HPDE6-E6E7 (cell line): ENCODE measurements around the gene GRAMD4.

Source experiments
- DNase-seq: peaks from one replicate; pipeline ENCODE4 v3.0.0; 2011; ENCODE audit warnings: missing footprints; ENCODE audit errors: extremely low spot score

GRAMD4 gene

DNA sequence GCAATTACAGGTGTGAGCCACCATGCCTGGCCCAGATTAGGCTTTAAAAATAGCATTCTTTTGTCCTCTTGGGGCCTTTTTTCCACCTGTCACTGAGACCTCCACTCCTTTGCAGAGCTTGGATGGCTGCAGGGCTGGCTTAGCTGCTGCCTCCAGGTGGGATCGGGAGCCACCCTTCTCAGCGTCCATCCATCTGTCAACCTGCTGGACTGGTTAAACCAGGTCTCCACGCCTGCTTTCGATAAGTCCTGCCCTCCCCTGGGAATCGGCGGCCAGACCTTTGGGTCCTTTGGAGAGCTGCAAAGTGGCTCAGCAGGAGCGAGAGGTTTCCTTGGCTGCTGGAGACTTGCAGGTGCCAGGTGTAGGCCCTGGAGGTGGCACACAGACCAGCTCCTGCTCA lies 23.4 kb upstream of the GRAMD4 start:
- DNase-seq: peak; percentile 94

DNA sequence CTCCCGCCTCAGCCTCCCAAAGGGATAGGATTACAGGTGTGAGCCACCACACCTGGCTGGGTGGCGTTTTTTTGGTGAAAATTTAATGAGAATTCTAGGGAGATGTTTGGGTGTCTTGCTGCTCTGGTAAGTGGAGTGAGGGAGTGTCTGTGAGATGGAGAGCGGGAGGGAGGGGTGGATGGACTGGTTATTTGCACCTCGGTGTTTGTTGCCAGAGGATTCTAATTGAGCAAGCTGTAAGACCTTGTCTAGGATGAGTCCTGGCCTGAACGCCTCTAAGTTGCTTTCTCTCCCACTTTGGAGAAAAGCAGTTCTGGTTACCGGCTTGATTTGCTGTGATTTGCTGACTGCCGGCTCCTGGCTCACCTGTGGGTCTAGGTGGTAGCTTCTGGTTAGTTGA lies 22.0 kb upstream of the GRAMD4 start:
- no peak for DNase-seq

DNA sequence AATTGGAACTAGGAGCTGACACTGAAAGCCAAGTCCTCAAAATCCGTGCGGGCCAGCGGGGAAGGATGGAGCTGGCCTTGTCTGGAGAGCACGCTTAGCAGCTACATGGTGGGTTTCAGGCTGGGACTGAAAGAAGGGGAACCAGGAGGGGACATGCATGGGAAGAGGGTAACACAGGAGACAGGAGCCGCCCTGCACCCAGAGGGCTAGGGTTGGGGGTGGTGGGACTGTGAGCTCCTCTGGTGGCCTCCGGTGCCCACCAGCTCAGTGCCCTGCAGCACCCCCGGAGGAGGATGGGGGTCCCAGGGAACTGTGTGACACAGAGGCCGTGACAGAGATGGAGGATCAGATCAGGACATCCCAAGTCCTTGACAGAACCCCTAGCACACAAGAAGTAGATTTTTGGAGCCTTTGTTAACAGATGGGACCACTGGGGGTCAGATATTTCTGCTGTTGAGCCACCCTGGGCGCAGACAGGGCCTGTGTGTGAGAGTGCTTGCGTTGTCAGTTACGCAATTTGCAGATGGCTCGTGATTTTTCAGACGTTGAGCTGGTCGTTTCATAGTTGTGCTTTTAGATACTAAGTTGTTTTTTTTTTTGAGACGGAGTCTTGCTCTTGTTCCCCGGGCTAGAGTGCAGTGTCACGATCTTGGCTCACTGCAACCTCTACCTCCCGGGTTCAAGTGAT lies 21.3 kb upstream of the GRAMD4 start:
- no peak for DNase-seq

DNA sequence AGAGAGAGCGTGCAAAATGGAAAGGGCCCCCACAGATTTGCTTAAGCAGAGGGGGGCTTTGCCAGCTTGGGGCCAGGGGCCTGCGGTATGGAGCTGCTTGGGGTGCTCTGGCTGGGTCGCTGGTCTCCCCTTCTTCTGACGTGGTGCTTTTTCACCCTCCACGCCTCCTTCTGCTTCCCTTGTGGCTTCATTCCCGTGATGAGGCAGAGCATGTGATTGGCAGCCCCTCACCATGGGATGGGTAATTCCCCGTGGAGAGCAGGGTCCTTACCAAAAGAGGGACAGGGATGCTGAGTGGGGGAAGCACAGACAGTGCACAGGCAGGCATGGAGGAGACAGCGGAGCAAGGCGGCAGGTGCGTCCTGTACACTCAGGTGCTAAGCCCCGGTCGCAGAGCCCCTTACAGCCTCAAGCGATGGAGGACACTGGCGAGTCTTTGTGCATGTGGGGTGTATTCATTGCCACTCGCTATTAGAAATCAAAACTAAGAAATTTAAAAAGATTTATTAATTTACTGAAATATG lies 19.9 kb upstream of the GRAMD4 start:
- DNase-seq: no peak

GRCh38 chr22:46602025-46602424 lies 18.2 kb upstream of the GRAMD4 start:
- no peak for DNase-seq

DNA sequence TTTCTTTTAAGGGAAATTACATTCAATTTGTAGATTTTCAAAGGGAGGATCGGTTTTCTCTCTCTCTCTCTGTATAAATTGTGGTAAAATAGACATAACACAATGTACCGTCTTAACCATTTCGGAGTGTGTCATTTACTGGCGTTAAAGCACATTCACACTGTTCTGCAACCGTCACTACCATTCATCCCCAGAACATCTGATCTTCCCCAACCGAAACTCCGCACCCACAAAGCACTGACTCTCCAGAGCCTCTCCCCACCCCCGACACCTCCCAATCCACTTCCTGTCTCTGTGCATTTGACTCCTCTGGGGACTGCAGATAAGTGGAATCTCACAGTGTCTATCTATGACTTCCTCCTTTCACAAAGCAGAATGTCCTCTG lies 15.9 kb upstream of the GRAMD4 start:
- no peak for DNase-seq

DNA sequence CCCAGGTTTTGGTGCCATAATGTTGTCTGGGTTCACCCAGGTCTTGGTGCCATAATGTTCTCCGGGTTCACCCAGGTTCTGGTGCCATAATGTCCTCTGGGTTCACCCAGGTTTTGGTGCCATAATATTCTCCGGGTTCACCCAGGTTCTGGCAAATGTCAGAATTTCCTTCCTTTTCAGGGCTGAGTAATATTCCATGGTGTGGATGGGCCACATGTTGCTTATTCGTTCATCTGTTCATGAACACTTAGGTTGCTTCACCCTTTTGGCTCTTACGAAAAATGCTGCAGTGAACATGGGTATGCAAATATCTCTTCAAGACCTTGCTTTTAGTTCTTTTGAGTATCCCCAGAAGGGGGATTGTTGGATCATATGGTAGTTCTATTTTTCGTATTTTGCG lies 15.1 kb upstream of the GRAMD4 start:
- no peak for DNase-seq

GRCh38 chr22:46606886-46607285 lies 13.3 kb upstream of the GRAMD4 start:
- no peak for DNase-seq

DNA sequence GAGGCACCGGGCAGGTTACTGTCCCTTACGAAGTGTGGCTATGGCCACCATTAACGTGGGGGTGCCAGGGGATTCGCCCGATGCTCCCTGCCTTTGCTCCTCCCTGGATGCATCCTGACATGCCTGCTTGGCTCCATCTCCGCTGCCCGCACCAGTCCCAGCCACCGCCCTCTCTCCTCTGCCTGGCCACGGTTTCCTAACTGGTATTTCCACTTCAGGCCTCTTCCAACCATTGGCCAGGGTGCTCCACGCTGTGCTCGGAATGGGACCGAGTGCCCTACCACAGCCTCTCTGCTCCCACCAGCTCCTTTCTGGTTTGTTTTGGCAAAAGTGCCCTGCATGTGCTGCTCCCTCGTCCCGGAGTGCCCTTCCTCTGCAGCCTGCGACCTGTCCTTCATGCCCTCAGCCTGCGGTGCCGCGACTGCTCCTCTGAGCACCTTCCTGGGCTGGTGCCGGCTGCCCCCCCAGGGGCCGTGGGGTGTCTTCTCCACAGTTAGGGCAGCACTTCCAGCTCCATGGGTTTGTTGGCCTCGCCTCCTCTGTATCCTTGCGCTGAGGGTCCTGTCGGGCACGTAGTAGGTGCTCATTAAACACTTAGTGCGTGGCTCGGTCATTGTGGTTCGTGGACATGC lies 12.6 kb upstream of the GRAMD4 start:
- DNase-seq: no peak

DNA sequence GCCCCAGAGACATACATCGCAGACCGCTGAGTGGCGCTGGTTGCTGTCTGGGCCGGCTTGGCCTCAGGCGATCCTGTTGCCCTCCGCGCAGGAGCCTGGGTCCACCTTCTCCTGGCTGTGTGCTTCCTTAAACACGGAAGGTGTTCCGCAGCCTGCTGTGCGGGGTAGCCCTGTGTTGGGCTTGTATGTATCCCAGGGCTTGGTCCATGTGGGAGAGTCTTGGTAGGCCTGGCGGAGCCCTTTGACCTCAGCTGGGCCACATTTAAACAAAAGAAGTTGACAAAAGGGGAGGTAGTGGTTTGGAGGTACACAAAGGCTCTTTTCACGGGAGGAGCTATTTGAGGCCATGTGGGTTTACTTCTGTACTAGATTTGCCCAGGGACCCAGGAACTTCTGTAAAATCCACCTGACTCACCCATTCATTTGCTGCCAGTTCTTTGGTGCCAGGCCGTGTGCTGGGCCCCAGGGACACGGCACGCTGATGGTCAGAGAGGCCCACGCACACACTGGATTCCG lies 11.0 kb upstream of the GRAMD4 start:
- DNase-seq: no peak

- no peak for DNase-seq
These were observed 10.4 kb upstream of the GRAMD4 start for GRCh38 chr22:46609724-46610201.

GRCh38 chr22:46610356-46610755 lies 9.8 kb upstream of the GRAMD4 start:
- DNase-seq: no peak

GRCh38 chr22:46611189-46611588 lies 9.0 kb upstream of the GRAMD4 start:
- DNase-seq: no peak

DNA sequence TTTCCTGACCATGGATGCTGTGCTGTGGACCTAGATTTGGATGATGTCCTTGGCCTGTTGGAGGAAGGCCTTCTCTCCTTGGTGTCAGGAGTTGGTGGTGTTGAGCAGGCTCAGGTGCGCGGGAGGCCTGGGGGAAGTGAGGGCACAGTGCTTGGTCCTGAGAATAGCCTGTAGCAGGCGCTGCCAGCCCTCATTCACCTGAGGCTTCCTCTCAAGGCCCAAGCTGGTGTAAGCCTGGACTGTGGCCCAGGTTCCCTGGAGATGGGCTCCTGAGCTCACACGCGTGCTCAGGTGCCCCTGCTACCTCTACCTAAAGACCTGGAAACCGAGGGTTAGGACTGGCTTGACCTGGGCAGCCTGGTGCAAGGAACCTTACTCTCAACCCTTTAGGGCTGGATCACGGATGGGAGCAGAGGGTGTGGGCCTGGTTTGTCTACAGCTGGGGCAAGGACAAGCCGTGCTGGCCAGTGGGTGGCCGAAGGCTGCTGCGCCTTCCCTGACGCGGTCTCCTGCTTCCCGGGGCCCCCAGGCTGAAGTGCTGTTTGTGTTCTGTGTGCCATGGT lies 7.8 kb upstream of the GRAMD4 start:
- DNase-seq: no peak

DNA sequence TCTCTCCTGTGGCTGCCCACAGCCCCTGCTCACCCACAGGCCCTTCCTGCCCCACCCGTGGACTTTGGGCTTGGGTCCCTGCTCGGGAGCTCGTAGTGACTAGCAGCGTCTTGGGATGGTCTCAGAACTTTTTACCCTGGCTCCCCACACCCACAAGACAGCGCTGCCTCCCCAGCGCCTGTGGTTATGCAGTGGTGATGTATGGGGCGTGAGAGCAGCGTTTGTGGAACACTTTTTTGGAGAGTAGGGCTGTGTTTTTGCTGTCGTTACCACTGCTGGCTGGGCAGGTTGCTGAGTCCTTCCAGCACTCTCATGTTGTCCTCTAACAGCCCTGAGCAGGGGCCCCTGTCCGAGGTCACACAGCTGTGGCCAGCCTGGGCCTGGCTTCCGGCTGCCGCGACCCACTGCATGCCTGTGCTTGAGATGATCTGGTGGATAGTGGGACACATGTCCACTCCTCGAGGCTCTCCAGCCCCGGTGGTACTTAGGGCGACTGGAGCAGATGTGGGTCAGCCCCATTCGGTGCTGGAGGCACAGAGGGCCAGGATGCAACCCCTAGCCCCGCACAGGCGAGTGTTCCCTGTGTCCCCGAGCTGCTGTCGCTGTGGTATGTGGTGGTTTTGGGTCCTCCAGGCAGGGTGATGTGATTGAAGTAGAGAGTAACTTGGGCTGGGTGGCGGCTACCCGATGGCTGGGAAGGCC lies 7.1 kb upstream of the GRAMD4 start:
- no peak for DNase-seq

DNA sequence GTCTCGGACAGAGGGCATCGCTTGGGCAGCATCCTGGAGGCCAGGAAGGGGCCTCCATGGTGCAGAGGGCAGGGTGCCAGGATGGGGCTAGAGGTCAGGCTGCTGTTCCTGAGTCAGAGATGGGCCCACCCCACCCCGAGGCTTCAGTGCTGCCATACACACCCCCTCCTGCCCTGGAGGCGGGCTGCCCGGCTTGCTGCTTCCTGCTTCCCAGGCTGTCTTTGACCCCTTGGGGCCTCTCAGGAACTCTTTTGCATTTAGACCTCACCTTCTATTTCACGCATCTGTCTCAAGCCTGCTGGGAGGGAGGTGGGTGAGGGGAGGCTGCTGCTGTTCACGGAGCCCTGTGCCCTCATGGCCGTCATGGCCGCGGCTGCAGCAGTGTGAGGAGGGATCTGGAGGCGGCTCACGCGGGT lies 6.6 kb upstream of the GRAMD4 start:
- no peak for DNase-seq

DNA sequence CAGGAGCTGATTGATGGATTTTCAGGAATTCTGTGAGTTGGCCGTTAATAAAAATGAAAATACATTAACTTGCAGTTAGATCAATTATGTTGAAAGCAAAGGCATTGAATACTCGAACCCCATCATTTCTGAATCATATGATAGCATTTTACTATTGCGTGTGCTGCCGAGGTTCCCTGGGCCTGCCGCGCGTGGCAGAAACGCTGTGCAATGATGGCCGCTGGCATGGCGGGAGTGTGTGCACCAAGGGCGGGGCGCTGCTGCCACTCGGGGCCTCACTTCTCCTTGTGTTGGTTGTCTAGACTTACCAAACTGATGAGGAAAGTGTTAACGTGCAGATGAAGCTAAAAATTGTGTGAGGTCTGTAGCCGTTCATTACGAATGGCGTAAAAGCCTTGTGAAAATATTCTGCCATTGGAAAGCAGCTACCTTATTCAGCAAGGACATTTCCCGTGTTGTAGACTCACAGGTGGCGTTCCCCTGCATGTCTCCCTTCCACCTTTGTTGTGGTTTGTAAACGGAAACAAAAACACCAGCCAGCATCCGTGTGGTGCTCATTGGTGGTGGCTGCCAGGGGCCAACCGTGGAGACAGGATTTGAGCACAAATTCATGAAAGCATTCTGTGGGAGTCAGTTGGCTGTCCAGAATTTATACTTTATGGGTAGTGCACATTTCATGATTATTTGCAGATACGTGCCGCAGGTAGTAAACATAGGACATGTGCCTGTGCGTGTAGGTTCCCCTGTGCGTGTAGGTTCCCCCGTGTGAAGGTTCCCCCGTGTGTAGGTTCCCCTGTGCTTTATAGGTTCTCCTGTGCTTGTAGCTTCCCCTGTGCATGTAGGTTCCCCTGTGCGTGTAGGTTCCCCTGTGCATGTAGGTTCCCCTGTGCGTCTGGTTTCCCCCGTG lies 5.9 kb upstream of the GRAMD4 start:
- DNase-seq: no peak

- DNase-seq: no peak
These were observed 2.8 kb upstream of the GRAMD4 start for GRCh38 chr22:46617207-46617985.

DNA sequence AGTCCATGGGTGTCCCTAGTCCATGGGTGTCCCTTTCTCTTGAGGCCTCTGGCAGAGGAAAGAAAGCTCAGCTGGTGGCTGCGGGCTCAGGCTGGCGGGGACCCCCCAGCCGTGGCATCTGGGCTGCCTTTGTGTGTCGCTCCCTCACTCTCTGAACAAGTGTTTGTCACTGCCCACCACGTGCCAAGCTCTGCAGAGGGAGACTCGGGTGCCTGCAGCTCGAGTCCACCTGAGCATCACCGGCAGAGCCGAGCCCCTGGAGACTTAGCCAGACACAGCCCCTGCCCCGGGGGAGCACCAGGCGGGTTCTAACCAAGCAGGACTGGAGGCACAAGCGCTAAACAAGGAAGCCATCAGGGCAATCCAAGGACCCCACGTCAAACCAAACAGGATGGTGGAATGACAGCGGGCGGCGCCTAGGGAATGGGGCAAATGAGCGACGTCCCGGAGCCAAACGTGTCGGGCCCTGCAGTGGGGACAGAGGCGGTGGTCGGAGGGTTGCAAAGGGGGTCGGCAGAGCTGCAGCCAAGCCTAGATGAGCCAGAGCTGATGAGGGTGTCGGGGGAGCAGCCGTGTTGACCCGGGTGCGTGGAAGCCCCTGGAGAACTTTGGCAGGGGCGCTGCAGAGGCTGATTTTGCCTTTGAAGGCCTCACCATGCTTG lies 2.1 kb upstream of the GRAMD4 start:
- no peak for DNase-seq

- DNase-seq: no peak
These were observed 1.5 kb upstream of the GRAMD4 start for GRCh38 chr22:46618667-46619066.
